COLO829 (cell line): Measurements from ENCODE around the gene KLHL9.

ENCODE experiments used
- DNase-seq: peaks from one replicate; pipeline ENCODE4 v3.0.0; 2012; ENCODE audit warnings: low spot score

Gene KLHL9

DNA sequence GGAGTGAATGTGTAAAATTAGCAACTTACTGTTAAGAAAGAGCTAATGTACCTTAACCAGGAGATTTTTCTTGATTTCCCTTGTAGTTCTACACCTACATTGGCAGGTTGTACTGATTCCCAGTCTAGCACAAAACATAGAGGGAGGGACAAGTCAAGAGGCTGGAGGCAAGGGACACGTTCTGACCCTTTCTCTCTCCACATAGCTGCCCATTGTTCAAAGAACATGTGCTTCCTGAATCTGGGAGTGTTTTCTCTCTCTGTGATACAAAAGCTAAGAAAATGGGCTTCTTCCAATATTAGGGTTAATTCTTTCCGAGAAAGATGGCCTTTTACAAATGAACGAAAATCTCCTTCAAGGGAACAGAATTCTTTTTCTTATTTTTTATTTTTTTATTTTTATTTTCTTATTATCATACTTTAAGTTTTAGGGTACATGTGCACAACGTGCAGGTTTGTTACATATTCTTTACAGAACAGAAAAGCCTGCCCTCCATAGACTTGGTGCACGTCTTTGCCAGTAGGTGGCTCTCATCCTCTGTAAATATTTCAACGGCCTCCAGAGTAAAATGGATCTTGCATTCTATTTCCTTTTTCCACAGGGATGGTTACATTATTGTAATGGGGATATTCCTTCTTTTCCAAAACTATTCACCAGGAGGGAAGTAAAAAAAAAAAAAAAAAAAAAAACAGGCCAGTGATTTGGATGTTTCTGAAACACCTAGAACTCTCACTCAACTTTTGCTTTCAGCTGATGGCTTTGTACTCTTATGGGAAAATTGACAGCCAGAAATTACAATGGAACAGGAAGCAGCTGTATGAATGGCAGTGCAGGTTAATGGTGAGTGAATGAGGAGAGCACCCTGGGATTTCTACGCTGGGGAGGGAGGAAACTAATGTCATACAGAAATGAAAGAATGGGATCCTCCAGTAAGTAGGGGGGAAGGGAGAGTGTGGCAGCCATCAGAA, 17.0 kb downstream of the KLHL9 start:
- DNase-seq = no peak

DNA sequence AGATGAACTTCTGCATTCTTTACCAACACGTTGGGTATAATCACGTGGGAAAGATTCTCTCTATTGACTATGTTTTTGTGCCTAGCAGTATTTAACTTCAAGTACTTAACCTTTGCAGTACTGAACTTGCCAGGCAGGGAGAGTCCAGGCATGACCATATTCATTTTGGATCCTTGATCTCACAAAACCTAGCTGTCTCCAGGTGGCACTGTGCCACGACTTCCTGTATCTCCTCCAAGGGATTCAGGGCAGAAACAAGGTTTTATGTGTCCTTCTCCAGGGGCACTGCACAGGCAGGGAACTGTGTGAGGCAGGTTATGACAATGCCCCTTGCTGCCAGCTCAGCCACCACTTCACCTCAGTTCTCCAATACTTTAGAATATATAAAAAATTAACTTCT, 18.3 kb downstream of the KLHL9 start:
- no peak for DNase-seq

DNA sequence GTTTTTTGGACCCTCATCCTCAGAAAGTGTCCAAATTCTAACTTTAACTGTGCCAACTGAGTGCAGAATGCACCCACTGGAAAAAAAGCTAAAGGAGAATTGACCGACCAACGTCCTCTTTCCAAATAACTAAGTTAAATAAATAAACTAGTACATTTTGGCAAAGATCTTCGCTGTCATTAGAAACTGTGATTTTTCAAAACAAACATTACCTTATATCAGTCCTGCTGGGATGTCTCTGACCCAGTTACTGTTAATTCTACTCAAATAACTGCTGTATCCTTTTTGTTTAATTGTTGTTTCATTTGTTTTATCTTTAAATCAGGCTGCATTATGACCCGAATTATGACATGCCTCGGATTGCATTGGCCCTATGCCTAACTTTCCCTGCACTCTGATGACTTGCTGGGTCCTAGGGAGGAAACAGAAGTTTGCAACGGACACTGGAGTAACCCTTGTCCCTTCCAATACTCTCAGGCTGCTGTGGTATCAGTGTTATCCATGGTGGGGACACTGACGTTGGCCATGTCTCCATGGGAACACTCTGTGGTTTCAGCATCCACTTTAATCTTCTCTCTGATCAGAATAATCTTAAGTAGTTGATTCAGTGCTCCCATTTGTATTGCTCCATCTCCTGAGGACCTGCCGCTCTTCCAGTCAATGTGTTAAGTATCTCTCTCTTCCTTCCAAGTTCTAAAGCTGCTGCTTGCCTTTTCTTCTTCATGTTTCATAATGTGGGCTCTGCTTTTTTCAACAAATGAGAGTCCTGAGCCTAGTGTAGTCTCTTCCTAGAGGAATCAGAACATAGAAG, 19.0 kb downstream of the KLHL9 start:
- DNase-seq = no peak

DNA sequence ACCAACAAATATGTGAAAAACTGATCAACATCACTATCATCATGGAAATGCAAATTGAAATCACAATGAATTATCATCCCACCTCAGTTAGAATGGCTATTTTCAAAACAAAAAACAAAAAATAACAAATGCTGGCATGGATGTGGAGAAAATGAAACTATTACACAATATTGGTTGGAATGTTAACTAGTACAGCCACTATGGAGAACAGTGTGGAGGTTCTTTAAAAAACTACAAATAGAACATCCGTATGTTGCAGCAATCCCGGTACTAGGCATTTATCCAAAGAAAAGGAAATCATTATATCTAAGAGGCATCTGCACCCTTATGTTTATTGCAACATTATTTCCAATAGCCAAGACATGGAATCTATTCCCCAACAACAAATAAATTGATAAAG, 21.1 kb downstream of the KLHL9 start:
- no peak for DNase-seq

DNA sequence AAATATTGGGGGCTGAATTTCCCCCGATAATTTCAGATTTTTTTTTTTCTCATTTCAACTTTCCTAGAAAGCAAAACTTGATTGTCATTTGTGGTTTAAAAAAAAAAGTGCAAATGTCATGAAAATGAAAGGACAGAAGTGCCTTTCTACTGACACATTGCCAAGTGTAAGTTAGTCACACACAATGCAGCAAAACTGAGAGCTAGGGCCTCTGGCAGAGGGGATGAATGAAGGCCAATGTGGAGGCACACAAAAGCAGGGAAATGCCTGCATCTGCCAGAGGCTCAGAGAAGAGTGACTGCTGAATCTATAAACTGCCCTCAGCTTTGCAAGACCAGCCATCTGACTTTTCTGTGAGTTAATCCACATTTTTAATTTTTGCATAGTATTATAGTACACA, 23.3 kb downstream of the KLHL9 start:
- DNase-seq = no peak

DNA sequence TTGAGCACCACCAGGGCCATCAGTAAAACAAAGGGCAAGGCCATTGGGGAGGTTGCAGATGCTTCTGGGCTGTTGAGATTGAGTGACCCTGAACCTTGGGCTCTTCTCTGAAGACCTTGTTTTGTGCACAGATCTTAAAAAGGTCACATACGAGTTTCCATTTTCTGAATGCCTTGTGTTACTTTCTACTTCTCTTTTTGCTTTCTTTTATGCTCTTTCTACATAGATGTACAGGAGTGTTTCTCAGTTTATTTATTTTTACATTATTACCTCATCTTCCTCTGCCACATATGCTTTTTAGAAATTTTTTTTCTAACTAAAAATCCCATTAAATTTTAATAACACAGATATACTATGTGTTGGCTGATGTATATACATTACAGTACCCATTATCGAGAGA, 30.0 kb downstream of the KLHL9 start, which contains the start of gene IFNA5:
IFNA5 (minus strand) TSS at position 101 of the 400 bp plus-strand sequence; CDS start at position 44, 57 bp downstream.
- DNase-seq = no peak

DNA sequence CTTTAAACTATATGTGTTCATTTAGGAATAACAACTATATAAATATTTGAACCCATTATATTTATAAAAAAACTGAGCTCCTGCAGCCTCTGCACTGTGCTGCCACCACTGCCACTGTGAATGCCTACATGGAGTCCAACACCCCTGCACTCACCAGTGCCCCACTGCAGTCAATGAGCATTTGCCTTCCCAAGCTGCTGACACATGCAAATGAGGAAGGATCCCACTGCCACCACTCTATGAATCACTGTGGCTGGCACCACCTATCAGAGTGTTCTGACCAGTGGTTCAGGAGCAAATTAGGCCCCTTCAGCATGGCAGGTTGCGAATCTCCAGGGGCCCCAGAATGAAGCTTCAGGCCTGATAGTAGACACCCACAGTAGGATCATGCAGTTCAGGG, 39.2 kb downstream of the KLHL9 start:
- no peak for DNase-seq

DNA sequence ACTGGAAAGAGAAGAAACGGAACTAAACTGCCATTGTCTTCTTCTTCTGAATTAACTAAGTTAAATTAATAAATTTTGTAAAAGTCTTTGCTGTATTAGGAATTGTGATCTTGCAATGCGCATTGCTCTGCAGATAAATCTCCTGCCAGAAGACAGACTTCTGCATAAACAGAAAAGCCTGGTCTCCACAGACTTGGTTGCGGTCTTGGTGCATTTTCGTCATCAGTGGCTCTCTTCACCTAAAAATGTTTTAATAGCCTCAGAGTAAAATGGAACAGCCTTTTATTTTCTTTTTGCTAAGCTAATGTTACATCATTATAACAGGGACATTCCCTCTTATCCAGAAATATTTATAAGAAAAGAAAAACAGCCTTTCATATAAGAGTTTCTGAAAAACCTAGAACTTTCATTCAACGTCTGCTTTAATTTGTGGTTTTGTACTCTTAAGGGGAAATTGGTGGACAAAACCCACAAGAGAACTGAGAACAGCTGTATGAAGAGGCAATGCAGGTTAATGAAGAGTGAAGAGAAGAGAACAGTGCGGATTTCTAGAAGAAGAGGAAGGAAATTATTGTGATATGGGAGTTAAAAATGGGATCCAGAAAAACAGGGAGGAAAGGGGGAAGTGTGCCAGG, 40.2 kb downstream of the KLHL9 start:
- DNase-seq = no peak

DNA sequence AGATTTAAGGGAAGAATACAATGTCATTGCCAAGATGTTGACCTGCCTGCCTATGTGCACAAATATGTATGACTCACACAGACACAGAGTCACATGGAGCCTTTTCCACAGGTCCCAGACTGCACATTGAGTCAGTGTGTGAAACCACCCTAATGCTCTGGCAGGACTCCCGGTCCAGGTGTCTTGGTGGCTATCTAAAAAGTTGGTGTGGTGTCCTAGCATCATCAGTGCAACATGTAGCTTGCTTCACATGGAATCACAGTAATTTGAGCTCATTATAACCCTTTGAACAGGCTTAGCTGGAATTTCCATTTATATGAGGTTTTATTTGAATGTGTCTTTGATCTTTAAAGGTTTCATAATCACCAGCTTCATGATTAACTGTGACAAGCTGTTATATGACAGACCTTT, 40.8 kb downstream of the KLHL9 start:
- DNase-seq = peak; percentile 14

DNA sequence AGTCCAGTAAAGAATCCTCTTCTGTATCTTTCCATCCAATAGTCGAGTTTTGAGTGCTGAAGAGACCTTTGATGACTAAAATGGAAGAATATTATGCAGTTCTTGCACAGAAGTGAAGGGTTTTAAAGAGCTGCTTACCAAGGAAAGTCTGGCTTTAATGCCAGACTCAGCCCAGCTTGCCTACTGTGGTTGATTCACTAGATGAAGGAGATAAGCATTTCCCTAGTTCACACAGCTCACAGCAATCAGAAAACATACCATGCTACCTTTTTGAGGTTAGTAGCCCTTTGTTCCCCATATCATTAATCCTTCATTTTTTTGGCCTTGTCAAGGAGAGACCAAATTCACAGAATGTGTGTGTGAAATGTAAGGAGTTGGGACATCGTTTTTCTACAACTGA, 45.4 kb downstream of the KLHL9 start:
- no peak for DNase-seq

DNA sequence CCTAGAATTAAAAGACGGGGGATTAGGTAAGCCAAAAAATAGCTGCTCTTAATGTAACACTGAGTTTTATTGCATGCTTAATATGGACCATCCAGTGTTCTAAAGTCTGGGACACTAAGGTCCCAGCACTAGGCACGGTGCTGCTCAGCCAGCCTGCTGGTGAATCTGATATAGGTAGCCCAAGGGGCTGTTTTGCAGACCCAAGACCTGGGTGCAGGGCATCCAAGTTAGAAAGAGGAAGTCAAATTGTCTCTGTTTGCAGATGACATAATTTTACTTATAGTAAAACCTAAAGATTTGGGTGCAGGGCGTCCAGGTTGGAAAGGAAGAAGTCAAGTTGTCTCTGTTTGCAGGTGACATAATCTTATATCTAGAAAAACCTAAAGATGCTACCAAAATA, 47.9 kb downstream of the KLHL9 start:
- DNase-seq = no peak

DNA sequence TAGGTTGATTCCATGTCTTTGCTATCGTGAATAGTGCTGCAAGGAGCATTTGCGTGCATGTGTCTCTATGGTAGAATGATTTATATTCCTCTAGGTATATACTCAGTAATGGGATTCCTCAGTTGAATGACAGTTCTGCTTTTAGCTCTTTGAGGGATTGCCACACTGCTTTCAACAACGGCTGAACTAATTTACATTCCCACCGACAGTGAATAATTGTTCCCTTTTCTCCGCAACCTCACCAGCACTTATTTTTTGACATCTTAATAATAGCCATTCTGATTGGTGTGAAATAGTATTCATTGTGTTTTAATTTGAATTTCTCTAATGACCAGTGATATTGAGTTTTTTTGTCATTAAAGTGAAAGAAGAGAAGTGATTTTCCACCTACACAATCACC, 48.5 kb downstream of the KLHL9 start:
- DNase-seq = no peak

DNA sequence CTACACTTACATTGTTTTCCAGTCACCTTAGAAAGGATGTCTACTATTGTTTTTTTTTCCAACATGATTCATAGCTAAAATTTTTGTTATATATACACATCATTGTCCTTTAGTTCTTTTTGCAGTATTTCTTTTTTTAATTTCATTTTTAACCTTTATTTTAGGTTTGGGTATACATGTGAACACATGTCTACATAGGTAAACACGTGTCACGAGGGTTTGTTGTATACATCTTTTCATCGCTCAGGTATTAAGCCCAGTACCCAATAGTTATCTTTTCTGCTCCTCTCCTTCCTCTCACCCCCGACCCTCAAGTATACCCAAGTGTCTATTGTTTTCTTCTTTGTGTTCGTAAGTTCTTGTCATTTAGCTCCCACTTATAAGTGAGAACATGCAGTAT, 49.1 kb downstream of the KLHL9 start:
- DNase-seq = no peak

DNA sequence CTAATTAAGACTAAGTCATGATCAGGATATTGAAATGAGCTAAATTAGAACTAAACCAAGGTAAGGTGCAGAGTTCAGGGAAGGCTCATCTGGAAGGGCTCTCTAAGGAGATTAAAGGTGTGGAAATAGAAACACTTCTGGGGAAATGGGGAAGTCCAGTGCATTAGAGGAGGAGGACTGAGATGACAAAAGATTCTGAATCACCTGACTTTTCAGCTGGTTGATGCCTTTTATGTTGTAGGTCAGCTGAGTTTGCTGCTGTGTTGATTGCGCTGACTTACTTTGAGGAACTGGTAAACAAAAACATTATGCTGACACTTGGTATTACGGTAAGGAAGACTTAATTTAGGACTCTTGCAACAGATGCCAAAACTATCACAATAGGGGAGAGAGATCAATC, 53.9 kb downstream of the KLHL9 start:
- no peak for DNase-seq
